GM12878 (cell line): ENCODE data around the gene TAMALIN. TPM values are rescaled to one million over a fixed set of nuclear protein-coding genes. Genes with fewer than 3 reads are reported as not detected.

Source experiments
- ATAC-seq: fragments of 200-7000 bp; cut with Tn5 transposase; 3 replicates; pipeline ENCODE4 v1.9.1; 2020; ENCODE audit warnings: mild to moderate bottlenecking, moderate library complexity
- BruUV-seq: library from RNA; stranded (reverse); fragments of 400-500 nt; replicated peaks from 2 replicates; lab custom pipeline; 2021; lab: Mats Ljungman, UMichigan
- CTCF ChIA-PET: fragments of 300-600 bp; sonication (Branson Sonifier 250); formaldehyde crosslinking; extraction: SDS; loops from one replicate; lab custom pipeline; 2021; ENCODE audit warnings: inconsistent platforms; lab: Yijun Ruan, JAX
- POLR2A ChIA-PET: fragments of 350-600 bp; formaldehyde crosslinking; extraction: SDS; loops from one replicate; lab custom pipeline; 2021; ENCODE audit warnings: inconsistent platforms; lab: Charles Lee
- RAD21 ChIA-PET: fragments of 300-600 bp; sonication (Branson Sonifier 250); formaldehyde crosslinking; loops from one replicate; lab custom pipeline; 2023; ENCODE audit warnings: antibody characterized with exemption; ENCODE audit not compliant: unreplicated experiment; lab: Charles Lee
- SMC1A ChIA-PET: fragments of 300-600 bp; sonication (Branson Sonifier 250); formaldehyde crosslinking; loops from one replicate; lab custom pipeline; 2023; ENCODE audit not compliant: unreplicated experiment, uncharacterized antibody; lab: Charles Lee
- DNase-seq: peaks from one replicate; pipeline ENCODE4 v3.0.0-alpha.2; 2011; ENCODE audit warnings: low read depth, low spot score
- FAIRE-seq: peaks from 3 replicates; lab custom pipeline; 2011; peaks lifted over from hg19 to GRCh38; lab: Jason Lieb, UNC
- H2AFZ ChIP-seq: 2 replicates; pipeline ENCODE4 v1.6.0; 2011; ENCODE audit warnings: low read depth, low read length, control low read depth; ENCODE audit not compliant: control insufficient read depth
- H3K27ac ChIP-seq: 2 replicates; pipeline ENCODE4 v1.5.1; 2011; ENCODE audit warnings: control low read depth; ENCODE audit not compliant: control insufficient read depth, insufficient read depth
- H3K27me3 ChIP-seq, 2 experiments: replicated peaks in 1 of 2; 2 replicates each; pipeline versions ENCODE4 v1.6.0 to v1.6.1; 2011; ENCODE audit warnings: low read length in 1 of 2; ENCODE audit not compliant: control insufficient read depth in 2 of 2, insufficient read depth in 2 of 2
- H3K36me3 ChIP-seq, 2 experiments: 2 replicates each; pipeline ENCODE4 v1.5.1; 2011; ENCODE audit warnings: low read length in 1 of 2; ENCODE audit not compliant: control insufficient read depth in 2 of 2, insufficient read depth in 2 of 2
- H3K4me1 ChIP-seq: 2 replicates; pipeline ENCODE4 v1.6.1; 2011; ENCODE audit warnings: mild to moderate bottlenecking, low read length, moderate library complexity, mixed read lengths; ENCODE audit not compliant: control insufficient read depth, insufficient read depth
- H3K4me2 ChIP-seq: 2 replicates; pipeline ENCODE4 v1.6.0; 2011; ENCODE audit warnings: control low read depth; ENCODE audit not compliant: control insufficient read depth, insufficient read depth
- H3K4me3 ChIP-seq: fragments of 200-600 bp; sonication (generic); 2 replicates; pipeline ENCODE4 v1.5.1; 2016
- H3K79me2 ChIP-seq: 2 replicates; pipeline ENCODE4 v1.6.0; 2011; ENCODE audit warnings: low read length; ENCODE audit not compliant: control insufficient read depth, insufficient read depth
- H3K9ac ChIP-seq: 2 replicates; pipeline ENCODE4 v1.8.0; 2011; ENCODE audit warnings: low read length, control low read depth, mixed read lengths; ENCODE audit not compliant: control insufficient read depth, insufficient read depth
- H3K9me3 ChIP-seq: replicated peaks from 3 replicates; pipeline ENCODE4 v1.5.1; 2011; ENCODE audit warnings: mild to moderate bottlenecking, low read length; ENCODE audit not compliant: control insufficient read depth, insufficient read depth
- H4K20me1 ChIP-seq: 2 replicates; pipeline ENCODE4 v1.6.0; 2011; ENCODE audit not compliant: control insufficient read depth, insufficient read depth
- GATAD2B ChIP-seq: fragments of 450-650 bp; conservative IDR thresholded peaks from 2 replicates; pipeline ENCODE4 v1.6.1; 2017; ENCODE audit warnings: low read depth, mild to moderate bottlenecking, moderate library complexity
- IKZF1 ChIP-seq: fragments of 450-650 bp; conservative IDR thresholded peaks from 2 replicates; pipeline ENCODE4 v1.6.1; 2017; ENCODE audit warnings: antibody characterized with exemption, mild to moderate bottlenecking
- IKZF2 ChIP-seq, 2 experiments: fragments of 450-650 bp; IDR thresholded peaks; 2 replicates each; pipeline ENCODE4 v1.6.1; 2017; ENCODE audit warnings: mild to moderate bottlenecking in 2 of 2, moderate library complexity in 2 of 2
- JUNB ChIP-seq: IDR thresholded peaks from 2 replicates; pipeline ENCODE4 v1.6.1; 2016; ENCODE audit warnings: antibody characterized with exemption, mild to moderate bottlenecking
- KDM1A ChIP-seq: fragments of 200-600 bp; sonication (generic); IDR thresholded peaks from 2 replicates; pipeline ENCODE4 v1.6.1; 2016; ENCODE audit warnings: borderline replicate concordance
- MTA2 ChIP-seq: fragments of 450-650 bp; IDR thresholded peaks from 2 replicates; pipeline ENCODE4 v1.6.1; 2016; ENCODE audit warnings: low read depth, mild to moderate bottlenecking, moderate library complexity
- MXI1 ChIP-seq: fragments of 150-350 bp; IDR thresholded peaks from 2 replicates; pipeline ENCODE4 v1.6.1; 2011; ENCODE audit warnings: low read depth, mild to moderate bottlenecking, inconsistent platforms, low read length, improper control_type of control experiment
- POLR2AphosphoS2 ChIP-seq: IDR thresholded peaks from 2 replicates; pipeline ENCODE4 v1.6.1; 2011; ENCODE audit warnings: low read depth, mild to moderate bottlenecking, low read length, improper control_type of control experiment, moderate library complexity
- RAD21 ChIP-seq: IDR thresholded peaks from 2 replicates; pipeline ENCODE4 v1.6.1; 2011; ENCODE audit warnings: mild to moderate bottlenecking, low read depth, low read length, moderate library complexity; ENCODE audit not compliant: insufficient read depth
- SIN3A ChIP-seq: IDR thresholded peaks from 2 replicates; pipeline ENCODE4 v1.6.1; 2012; ENCODE audit warnings: low read depth, low read length, improper control_type of control experiment
- SMC3 ChIP-seq: IDR thresholded peaks from 2 replicates; pipeline ENCODE4 v1.6.1; 2011; ENCODE audit warnings: low read length, improper control_type of control experiment, borderline replicate concordance
- WGBS: methylation state at CpG from one replicate; pipeline ENCODE4 v1.1.6; 2016; ENCODE audit warnings: low lambda C conversion rate; ENCODE audit not compliant: insufficient replicate concordance, insufficient coverage; ENCODE audit errors: missing lambda C conversion rate; 5-methylcytosine and 5-hydroxymethylcytosine counted together
- in situ Hi-C: fragments of 300-500 bp; cut with MboI; formaldehyde crosslinking; loops from 9 replicates; pipeline ENCODE4 v1.14.3; 2018; ENCODE audit warnings: mixed read lengths
- intact Hi-C: fragments of 100-400 bp; cut with micrococcal nuclease; formaldehyde crosslinking; loops from one replicate; pipeline ENCODE4 v1.14.2; 2022; ENCODE audit not compliant: unreplicated experiment
- polyA plus RNA-seq, 11 experiments: library from polyadenylated mRNA; depleted of rRNA in 4 of 11; unstranded in 6 of 11; stranded (reverse) in 5 of 11; fragments of >200 nt; fragmentation: Nextera tagmentation in 4 of 11; fragmentation: Illumina TruSeq in 1 of 11; extraction: Ambion mirVana in 4 of 11; extraction: Trizol in 1 of 11; gene quantifications; 1 replicate in 1 of 11; 2 replicates in 10 of 11; pipeline versions ENCODE4 v1.2.1 to v1.2.3, GENCODE V29; 2011 to 2016; ENCODE audit warnings: inconsistent platforms in 2 of 11, missing spikeins in 2 of 11, low read depth in 1 of 11
- total RNA-seq, 4 experiments: library from RNA; depleted of rRNA in 3 of 4; stranded (reverse); fragments of >200 nt in 3 of 4; fragmentation: Illumina TruSeq in 1 of 4; extraction: Trizol in 1 of 4; gene quantifications; 2 replicates each; pipeline versions ENCODE4 v1.2.1 to v1.2.3, GENCODE V29; 2013 to 2021
- TF ChIP-seq, protein P1 (sequence below): fragments of 450-650 bp; IDR thresholded peaks from 2 replicates; pipeline ENCODE4 v1.6.1; 2017; ENCODE audit warnings: antibody characterized with exemption, mild to moderate bottlenecking, moderate library complexity
- TF ChIP-seq, protein P2 (sequence below): fragments of 450-650 bp; IDR thresholded peaks from 2 replicates; pipeline ENCODE4 v1.6.1; 2016; ENCODE audit warnings: mild to moderate bottlenecking, moderate library complexity, borderline replicate concordance
- TF ChIP-seq, protein P3 (sequence below), 3 experiments: IDR thresholded peaks in 2 of 3; conservative IDR thresholded peaks in 1 of 3; 2 replicates each; pipeline ENCODE4 v1.5.1; 2011; ENCODE audit warnings: low read depth in 3 of 3, low read length in 3 of 3, mild to moderate bottlenecking in 3 of 3, control low read depth in 2 of 3, moderate library complexity in 2 of 3, inconsistent platforms in 1 of 3, mixed read lengths in 1 of 3; ENCODE audit not compliant: control insufficient read depth in 2 of 3, insufficient read depth in 1 of 3; ENCODE audit errors: extremely low read depth in 1 of 3

Gene TAMALIN
- total and polyA plus RNA-seq, 10 of the 15 experiments (the other 5 are each of a cell fraction or from before 2014, with no cell fraction given) = 0.09 to 0.58 (median 0.19) TPM; not detected in 4

DNA sequence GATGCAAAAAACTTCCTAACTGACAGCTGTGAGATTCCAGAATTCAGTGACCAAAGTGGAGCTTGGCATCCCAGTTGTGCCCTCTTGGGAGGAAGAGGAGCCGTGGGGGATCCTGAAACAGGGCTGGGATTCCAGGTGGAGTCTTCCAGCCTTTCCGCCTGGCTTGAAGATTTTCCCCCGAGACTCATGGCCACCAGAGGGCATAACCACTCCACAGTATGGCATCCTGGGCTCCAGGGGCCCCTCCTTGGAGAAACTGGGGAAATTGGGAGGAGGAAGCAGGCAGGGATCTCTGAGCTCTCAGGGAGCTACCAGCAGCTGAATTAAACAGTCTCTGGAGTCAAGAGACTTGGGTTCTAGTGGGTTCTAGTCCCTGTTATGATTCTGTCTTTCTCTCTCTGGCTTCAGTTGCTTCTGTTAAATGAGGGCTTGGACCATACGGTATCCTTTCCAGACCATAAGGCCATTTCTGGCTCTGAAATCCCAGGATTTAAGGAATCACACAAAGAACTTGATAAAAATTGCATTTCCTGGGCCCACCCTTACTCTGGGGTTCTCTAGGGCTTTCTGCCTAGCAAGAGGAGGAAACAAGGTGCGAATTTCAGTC is 2.6 kb upstream of the TAMALIN start:
- RAD21 ChIA-PET = interaction anchor here (1.1 to 6.1 kb wide), 5 partner anchors 11 to 118 kb away, joined by 3 to 131 read pairs (median 5); no protein-coding TSS in a partner anchor
- DNase-seq (no peak), ATAC-seq (no peak), FAIRE-seq (no peak)
- no peak overlapping the region for H2AFZ ChIP-seq
- H3K27me3 ChIP-seq = peaks cover 9 to 21% of the 10 kb centered on the region in 2 experiments; a peak in 3 of 4 replicates
- in situ Hi-C loops (no loop called here), intact Hi-C loops (loop anchor here (1.0 kb wide), 1 partner anchor 19 kb away; no protein-coding TSS in a partner anchor)
- H3K4me3 ChIP-seq = no peak overlapping the region
- no peak overlapping the region for H3K9ac ChIP-seq
- H3K4me1 ChIP-seq = peaks cover 11% of the 10 kb centered on the region
- H4K20me1 ChIP-seq = no peaks in the 10 kb centered on the region
- no peak overlapping the region for H3K4me2 ChIP-seq
- H3K36me3 ChIP-seq = no peaks in the 10 kb centered on the region
- POLR2A ChIA-PET = interaction anchor here (0.9 to 1.4 kb wide), 2 partner anchors 17 to 18 kb away, joined by 3 to 4 read pairs; no protein-coding TSS in a partner anchor
- 20% methylated on average over 5 of the region's 5 CpGs for WGBS
- CTCF ChIA-PET = interaction anchor here (0.7 to 11.3 kb wide), 16 partner anchors 8 to 120 kb away, joined by 3 to 412 read pairs (median 5); no protein-coding TSS in a partner anchor
- H3K27ac ChIP-seq = no peak overlapping the region
- no peaks in the 10 kb centered on the region for H3K79me2 ChIP-seq
- BruUV-seq = no TSS peak
- no peaks in the 10 kb centered on the region for H3K9me3 ChIP-seq
- SMC1A ChIA-PET = interaction anchor here (0.7 to 4.6 kb wide), 9 partner anchors 16 to 1137 kb away, joined by 3 to 92 read pairs (median 3); no protein-coding TSS in a partner anchor
- TF ChIP-seq, protein P1, sequence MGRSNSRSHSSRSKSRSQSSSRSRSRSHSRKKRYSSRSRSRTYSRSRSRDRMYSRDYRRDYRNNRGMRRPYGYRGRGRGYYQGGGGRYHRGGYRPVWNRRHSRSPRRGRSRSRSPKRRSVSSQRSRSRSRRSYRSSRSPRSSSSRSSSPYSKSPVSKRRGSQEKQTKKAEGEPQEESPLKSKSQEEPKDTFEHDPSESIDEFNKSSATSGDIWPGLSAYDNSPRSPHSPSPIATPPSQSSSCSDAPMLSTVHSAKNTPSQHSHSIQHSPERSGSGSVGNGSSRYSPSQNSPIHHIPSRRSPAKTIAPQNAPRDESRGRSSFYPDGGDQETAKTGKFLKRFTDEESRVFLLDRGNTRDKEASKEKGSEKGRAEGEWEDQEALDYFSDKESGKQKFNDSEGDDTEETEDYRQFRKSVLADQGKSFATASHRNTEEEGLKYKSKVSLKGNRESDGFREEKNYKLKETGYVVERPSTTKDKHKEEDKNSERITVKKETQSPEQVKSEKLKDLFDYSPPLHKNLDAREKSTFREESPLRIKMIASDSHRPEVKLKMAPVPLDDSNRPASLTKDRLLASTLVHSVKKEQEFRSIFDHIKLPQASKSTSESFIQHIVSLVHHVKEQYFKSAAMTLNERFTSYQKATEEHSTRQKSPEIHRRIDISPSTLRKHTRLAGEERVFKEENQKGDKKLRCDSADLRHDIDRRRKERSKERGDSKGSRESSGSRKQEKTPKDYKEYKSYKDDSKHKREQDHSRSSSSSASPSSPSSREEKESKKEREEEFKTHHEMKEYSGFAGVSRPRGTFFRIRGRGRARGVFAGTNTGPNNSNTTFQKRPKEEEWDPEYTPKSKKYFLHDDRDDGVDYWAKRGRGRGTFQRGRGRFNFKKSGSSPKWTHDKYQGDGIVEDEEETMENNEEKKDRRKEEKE = no peak
- TF ChIP-seq, protein P2, sequence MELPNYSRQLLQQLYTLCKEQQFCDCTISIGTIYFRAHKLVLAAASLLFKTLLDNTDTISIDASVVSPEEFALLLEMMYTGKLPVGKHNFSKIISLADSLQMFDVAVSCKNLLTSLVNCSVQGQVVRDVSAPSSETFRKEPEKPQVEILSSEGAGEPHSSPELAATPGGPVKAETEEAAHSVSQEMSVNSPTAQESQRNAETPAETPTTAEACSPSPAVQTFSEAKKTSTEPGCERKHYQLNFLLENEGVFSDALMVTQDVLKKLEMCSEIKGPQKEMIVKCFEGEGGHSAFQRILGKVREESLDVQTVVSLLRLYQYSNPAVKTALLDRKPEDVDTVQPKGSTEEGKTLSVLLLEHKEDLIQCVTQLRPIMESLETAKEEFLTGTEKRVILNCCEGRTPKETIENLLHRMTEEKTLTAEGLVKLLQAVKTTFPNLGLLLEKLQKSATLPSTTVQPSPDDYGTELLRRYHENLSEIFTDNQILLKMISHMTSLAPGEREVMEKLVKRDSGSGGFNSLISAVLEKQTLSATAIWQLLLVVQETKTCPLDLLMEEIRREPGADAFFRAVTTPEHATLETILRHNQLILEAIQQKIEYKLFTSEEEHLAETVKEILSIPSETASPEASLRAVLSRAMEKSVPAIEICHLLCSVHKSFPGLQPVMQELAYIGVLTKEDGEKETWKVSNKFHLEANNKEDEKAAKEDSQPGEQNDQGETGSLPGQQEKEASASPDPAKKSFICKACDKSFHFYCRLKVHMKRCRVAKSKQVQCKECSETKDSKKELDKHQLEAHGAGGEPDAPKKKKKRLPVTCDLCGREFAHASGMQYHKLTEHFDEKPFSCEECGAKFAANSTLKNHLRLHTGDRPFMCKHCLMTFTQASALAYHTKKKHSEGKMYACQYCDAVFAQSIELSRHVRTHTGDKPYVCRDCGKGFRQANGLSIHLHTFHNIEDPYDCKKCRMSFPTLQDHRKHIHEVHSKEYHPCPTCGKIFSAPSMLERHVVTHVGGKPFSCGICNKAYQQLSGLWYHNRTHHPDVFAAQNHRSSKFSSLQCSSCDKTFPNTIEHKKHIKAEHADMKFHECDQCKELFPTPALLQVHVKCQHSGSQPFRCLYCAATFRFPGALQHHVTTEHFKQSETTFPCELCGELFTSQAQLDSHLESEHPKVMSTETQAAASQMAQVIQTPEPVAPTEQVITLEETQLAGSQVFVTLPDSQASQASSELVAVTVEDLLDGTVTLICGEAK = no peak
- TF ChIP-seq GATAD2B (no peak), JUNB (no peak), MTA2 (no peak), RAD21 (peak; percentile 56), SMC3 (peak; percentile 80), KDM1A (no peak), POLR2AphosphoS2 (no peak), SIN3A (no peak), IKZF2 (IDR thresholded peaks at IDR 0.05) (0 out of 4 replicates have a peak, but pooled peaks of 1 of the 2 experiments have one; percentile 33), IKZF1 (peak; percentile 63; the same call in 1 of the 2 replicates), MXI1 (no peak)
- TF ChIP-seq, protein P3, sequence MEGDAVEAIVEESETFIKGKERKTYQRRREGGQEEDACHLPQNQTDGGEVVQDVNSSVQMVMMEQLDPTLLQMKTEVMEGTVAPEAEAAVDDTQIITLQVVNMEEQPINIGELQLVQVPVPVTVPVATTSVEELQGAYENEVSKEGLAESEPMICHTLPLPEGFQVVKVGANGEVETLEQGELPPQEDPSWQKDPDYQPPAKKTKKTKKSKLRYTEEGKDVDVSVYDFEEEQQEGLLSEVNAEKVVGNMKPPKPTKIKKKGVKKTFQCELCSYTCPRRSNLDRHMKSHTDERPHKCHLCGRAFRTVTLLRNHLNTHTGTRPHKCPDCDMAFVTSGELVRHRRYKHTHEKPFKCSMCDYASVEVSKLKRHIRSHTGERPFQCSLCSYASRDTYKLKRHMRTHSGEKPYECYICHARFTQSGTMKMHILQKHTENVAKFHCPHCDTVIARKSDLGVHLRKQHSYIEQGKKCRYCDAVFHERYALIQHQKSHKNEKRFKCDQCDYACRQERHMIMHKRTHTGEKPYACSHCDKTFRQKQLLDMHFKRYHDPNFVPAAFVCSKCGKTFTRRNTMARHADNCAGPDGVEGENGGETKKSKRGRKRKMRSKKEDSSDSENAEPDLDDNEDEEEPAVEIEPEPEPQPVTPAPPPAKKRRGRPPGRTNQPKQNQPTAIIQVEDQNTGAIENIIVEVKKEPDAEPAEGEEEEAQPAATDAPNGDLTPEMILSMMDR (IDR thresholded peaks at IDR 0.05 in 2 of 3, conservative IDR thresholded peaks at IDR 0.05 in 1 of 3; ENCODE audit: control insufficient read depth in 2 of 3, extremely low read depth in 1 of 3, insufficient read depth in 1 of 3, low read depth in 3 of 3, low read length in 3 of 3) = peak; percentile 37 to 68 (median 59); a peak in 5 of 6 replicates
